Stimulated activated CD4-positive, alpha-beta T cell treated with anti-CD3 and anti-CD28 coated beads, Interleukin-1b, Interleukin-23, amount 100 ng/mL, for 48 hours (primary cell): Measurements from ENCODE around the gene FOS.
A peak's percentile ranks its signal among the peaks of the same experiment; 100 is the strongest.

Experiments used
- DNase-seq: peaks from one replicate; pipeline ENCODE4 v3.0.0-alpha.2; 2020

FOS gene

DNA sequence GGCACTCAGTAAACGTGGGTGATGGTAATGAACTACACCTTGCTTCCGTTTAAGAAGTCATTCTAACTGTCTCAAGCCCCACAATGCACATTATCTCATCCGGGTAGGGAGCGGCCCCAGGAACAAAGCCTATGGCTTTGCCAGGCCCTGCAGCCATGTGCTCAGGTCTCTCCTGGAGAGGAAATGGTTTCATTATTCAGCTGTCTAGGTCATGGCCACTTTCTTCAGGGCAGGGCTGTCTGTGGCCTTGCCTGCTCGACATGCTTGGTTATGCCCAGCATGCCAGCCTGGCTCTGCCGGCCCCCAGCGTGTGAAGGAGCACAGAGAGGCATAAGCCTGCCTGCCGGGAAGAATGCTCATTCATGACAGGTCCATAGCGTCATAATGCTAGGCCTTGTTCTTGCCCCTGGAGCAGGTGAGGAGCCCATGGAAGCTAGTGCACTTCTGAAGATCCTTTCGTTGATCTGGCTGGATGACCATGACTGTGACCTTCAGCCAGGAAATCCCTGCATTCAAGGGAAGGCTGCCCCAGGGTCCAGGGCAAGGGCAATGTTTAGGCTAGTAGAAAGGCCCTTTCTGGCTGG, 26.3 kb upstream of the FOS start:
- no peak for DNase-seq

DNA sequence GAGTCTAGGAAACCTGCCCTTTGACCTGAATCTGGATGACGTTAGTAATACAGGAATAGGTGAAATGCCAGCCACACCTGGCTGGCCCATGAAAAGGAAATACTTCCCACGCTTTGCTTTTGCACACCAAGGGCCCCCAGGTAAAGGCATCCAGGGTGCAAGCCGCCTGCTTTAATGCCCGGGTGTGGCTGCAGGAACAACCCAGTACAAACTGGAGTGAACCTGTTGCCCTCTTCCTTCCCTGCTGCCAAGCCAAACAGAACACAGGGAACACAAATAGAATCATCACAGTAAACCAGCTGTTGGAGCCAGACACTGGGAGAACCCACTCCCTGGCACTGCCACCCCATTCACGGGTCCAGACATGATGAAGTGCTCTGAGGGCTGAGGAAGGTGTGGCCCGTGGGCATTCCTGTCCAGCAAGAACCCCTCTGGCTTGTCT, 24.2 kb upstream of the FOS start:
- DNase-seq: no peak

DNA sequence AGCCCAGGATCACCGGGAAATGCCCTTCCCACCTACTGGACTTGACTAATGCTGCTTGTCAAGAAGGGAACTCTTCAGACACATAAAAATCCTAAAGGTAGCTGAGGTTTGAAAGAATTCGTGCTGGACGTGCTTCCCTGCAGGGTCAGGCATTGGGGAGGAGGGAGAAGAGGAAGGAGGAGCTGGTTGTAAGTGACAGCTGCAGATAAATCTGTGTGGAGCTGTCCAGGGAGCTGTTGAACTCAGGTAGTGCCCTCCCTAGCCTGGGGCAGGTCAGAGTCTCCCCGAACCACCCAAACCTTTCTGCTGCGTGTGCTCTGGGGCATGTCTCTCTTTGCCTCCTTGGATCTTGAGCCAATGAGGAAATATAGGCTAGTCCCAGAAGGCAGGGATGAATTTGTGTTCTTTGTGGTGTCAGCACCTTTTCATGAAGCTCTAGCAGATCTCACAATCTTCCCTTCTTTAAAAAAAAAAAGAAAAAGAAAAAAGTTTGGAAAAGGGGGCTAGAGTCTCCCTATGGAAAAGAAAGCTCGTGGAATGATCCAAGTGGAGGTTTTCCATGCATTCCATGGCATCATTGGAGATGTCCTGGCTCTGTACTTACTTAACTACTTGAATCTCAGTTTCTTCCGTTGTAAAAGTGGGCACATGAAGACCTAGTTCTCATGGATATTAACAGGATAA, 23.6 kb upstream of the FOS start:
- DNase-seq: no peak

DNA sequence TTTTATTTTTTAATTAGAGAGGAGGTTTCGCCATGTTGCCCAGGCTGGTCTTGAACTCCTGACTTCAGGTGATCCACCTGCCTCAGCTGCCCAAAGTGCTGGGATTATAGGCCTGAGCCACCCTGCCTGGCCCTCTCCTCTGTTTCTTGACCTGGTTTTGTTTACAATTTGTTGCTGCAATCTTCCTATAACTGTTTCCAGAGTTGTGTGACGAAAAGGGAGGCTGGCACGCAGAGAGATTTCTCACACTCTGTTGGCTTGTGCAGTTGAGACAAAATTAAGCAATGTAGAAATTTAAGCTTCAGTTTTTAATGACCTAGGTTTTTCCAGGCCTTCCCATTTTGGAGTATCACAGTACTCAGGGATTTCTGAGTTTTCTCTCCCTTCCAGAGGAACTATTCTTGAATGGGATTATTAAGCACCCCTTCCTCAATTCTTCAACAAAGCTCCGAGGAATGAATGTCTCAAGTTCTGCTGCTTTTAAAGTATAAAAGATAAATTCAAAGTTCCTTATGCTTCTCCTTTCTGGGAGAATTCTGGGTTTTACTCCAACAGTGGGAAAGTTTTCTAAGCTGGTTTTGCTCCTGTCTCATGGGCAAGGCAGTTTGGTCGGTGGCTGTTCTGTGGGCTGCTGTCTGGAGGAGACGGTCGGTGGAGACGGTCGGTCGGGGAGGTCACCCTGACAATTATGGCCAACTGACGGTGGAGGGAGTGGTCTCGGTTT, 20.4 kb upstream of the FOS start:
- no peak for DNase-seq

GRCh38 chr14:75258803-75259509, 19.7 kb upstream of the FOS start:
- peak; percentile 99 for DNase-seq

- no peak for DNase-seq
Measured at GRCh38 chr14:75259510-75259855, 19.1 kb upstream of the FOS start.

GRCh38 chr14:75260025-75260763, 18.4 kb upstream of the FOS start:
- no peak for DNase-seq

DNA sequence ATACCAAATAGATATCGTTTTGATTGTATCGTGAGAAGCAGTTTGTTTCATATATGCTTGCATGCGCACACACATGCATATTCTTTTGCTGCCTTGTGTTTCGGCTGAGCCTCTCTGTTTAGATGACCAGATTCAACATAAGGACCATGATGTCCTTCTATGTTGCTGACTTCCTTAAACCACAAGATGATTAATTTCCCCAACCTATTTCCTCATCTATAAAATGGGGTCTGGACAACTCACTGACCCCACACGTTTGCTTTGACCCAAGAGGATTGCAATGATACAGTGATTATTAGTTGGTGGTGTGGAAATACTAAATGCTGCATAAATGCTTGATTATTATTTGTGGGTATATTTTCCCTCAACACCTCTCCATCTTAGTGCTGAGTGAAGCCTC, 16.8 kb upstream of the FOS start:
- no peak for DNase-seq

DNA sequence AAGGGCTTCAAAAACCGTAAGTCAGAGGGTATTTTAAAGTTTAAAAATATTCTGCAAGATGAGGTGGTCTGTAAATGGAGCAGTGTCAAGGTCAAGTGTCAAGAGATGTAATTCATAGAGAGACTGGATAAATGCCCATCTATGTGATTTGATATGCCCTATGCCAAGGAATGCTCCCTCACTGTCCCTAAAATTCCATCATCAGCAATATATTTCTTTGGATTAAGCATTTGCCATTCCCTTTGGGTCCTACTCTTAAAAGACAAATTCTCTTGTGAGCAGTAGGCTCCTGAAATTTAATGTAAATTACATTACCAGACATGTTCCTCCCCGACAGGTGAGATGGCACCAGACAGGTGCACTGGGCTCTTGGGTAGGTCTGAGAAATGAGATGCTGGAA, 16.0 kb upstream of the FOS start:
- DNase-seq: no peak

DNA sequence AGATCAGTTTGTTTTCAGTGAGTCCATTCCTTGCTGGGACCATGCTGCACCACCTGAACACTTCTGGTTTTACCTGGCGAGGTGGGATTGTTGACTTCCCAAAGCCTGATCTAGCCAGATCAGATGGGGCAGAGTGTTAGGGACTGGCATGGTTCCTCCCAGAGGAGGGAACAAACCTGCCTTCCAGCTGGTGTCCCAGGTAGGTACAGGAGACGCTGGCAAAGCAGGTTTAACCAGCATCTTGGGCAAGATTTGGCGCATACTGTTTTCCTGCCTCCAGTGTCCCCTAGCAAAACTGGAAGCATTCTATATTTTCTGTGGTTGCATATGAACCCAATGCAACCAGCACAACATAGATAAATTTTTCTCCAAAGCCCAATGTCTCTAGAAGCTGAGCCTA, 14.6 kb upstream of the FOS start:
- no peak for DNase-seq

DNA sequence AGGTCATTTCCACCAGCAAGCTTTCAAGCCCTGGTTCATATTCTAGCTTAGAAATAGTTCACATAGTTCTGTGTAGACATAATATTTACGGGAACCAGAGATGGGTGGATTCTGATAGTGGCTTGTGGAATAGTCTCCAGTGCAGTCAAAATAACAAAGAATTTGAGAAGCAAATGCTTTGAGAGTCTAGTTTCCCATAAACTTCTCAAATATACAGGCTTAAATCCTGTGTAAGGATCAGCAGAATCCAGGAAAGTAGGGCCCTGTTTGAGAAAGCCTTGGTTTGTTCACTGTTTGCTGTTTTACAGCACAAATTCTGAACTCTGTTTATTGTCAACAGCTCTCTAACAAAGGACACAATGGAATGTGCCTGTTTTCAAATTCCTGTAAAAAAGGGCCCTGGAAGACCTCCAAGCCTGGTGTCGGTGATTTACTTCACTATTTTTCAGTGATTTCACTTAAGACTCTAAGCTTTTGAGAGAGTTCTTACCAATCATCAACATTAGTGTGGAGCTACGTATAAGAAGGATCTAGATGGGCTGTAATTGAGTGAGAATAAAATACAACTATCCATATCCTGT, 11.4 kb upstream of the FOS start:
- DNase-seq: no peak

GRCh38 chr14:75268633-75269550, 9.7 kb upstream of the FOS start:
- no peak for DNase-seq

GRCh38 chr14:75271514-75271913, 7.1 kb upstream of the FOS start:
- DNase-seq: no peak

DNA sequence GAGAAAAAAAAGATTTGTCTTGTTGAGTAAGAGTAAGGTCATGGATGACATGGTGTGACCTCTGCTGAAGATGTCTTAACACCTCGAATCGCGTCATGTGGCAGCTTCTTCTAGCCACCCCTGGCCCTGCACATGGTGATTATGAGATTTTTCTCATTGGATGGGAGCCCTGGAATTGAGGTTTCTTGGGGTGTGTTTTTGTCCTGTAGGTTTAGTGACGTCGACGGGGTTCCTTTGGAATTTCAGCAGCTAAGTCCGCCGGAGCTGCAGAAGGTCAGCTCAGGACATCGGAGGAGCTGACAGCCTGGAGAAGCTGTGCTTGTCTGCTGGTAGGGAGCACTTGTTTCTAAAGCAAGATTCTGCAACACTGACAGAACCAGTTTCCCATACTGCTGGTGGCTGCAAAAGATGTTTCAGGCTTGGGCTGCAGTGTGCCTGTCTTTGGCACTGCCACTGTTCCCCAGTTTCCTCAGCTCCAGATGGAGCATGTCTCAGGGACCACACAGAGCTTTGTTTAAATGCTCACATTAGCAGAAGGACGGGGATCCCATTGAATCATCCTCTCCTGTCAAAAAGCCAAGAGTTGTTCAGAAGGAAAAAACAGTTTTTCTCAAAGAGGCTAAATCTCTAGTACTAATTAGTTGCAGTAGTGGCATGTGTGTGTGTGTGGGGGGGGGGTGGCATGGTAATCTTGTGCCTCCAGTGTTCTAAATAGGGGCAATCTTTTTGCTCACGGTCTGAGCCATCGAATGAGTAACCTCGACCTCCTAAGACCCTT, 5.2 kb upstream of the FOS start:
- no peak for DNase-seq

DNA sequence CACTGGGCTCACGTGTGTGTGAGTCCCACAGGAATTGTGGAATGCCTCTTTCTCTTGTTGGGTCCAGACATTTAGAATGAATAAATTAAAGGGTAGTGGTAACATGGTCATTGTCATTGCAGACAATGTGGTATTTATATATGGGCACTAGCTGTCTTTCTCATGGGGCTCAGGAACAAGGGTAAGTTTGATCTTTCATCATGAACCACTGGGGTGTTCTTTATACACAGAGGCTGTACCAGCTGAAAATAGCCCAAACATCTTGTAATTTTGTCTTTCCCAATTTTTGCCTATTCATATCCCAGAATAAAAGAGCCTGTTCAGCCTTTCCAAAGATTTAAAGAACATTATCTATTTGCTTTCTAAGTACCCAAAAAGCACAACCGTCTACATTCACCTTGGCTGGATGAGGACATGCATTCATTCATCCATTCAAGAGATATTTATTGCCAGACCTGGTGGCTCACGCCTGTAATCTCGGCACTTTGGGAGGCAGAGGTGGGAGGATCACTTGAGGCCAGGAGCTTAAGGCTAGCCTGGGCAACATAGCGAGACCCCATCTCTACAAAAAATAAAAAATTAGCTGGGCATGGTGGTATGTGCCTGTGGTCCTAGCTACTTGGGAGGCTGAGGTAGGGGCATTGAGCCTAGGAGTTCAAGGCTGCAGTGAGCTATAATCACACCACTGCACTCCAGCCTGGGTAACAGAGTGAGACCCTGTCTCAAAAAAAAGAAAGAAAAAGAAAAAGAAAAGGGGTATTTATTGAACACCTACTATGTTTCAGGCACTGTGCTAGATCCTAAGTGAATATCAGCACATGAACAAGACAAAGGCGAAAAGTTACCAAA, 4.4 kb upstream of the FOS start:
- no peak for DNase-seq

- DNase-seq: no peak
Measured at GRCh38 chr14:75274899-75275569, 3.6 kb upstream of the FOS start.

GRCh38 chr14:75275598-75275997, 3.0 kb upstream of the FOS start:
- DNase-seq: no peak

- no peak for DNase-seq
Measured at GRCh38 chr14:75277008-75277814, 1.4 kb upstream of the FOS start.
